Large intestine (tissue), 12 donors: ENCODE results near the gene CALB2. TPM values are rescaled to one million over a fixed set of nuclear protein-coding genes. Genes with fewer than 3 reads are reported as not detected.
A peak's percentile ranks its signal among the peaks of the same experiment; 100 is the strongest.
"Not testable (repeated sequence)": the region's sequence is repeated elsewhere in the genome, so short reads cannot be mapped to it uniquely, and the experiment has no call there.

ENCODE experiments used
- DNase-seq, 2 donors: peaks; one replicate each; pipeline versions ENCODE4 v3.0.0 to v3.0.0-alpha.2; 2013
- H3K27ac ChIP-seq: one replicate; pipeline ENCODE4 v1.5.1; 2013; ENCODE audit warnings: low read length
- H3K27me3 ChIP-seq: 2 replicates; pipeline ENCODE4 v1.6.1; 2013; ENCODE audit warnings: low read length; ENCODE audit not compliant: control insufficient read depth, insufficient read depth
- H3K36me3 ChIP-seq: 2 replicates; pipeline ENCODE4 v1.6.1; 2013; ENCODE audit warnings: low read length; ENCODE audit not compliant: control insufficient read depth, insufficient read depth
- H3K4me1 ChIP-seq: one replicate; pipeline ENCODE4 v1.6.1; 2013; ENCODE audit warnings: low read length; ENCODE audit not compliant: control insufficient read depth, insufficient read depth
- H3K4me3 ChIP-seq: one replicate; pipeline ENCODE4 v1.5.1; 2013; ENCODE audit warnings: low read length
- H3K9me3 ChIP-seq: one replicate; pipeline ENCODE4 v1.6.1; 2013; ENCODE audit warnings: mild to moderate bottlenecking, low read depth, low read length, moderate library complexity; ENCODE audit not compliant: control insufficient read depth
- WGBS: methylation state at CpG from one replicate; pipeline ENCODE4 v1.1.5; 2013; ENCODE audit warnings: low lambda C conversion rate; ENCODE audit not compliant: insufficient coverage; 5-methylcytosine and 5-hydroxymethylcytosine counted together
- long read RNA-seq, 11 donors: transcript quantifications; one replicate each; lab custom pipeline, GENCODE V29; 2026
- polyA plus RNA-seq: library from polyadenylated mRNA; unstranded; fragments of 120-200 nt; gene quantifications from one replicate; pipeline ENCODE4 v1.2.1, GENCODE V29; 2013

The CALB2 gene, protein sequence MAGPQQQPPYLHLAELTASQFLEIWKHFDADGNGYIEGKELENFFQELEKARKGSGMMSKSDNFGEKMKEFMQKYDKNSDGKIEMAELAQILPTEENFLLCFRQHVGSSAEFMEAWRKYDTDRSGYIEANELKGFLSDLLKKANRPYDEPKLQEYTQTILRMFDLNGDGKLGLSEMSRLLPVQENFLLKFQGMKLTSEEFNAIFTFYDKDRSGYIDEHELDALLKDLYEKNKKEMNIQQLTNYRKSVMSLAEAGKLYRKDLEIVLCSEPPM
- 1.5 TPM for polyA plus RNA-seq
- long read RNA-seq, donor 1, partial matches to known transcripts = 0 of 1 reads
- long read RNA-seq, donor 1, other reads (novel, unspliced or antisense) = 0 of 1 reads
- long read RNA-seq, donor 2, partial matches to known transcripts = 0 of 1 reads
- long read RNA-seq, donor 2, other reads (novel, unspliced or antisense) = 0 of 1 reads
- long read RNA-seq, donor 3 = 0 reads
- long read RNA-seq, donor 4 = 0 reads
- long read RNA-seq, donor 5 = 0 reads
- long read RNA-seq, donor 6 = 0 reads
- long read RNA-seq, donor 7 = 0 reads
- long read RNA-seq, donor 8 = 0 reads
- long read RNA-seq, donor 9, partial matches to known transcripts = 0 of 4 reads
- long read RNA-seq, donor 9, other reads (novel, unspliced or antisense) = 0 of 4 reads
- long read RNA-seq, donor 10 = 0 reads
- long read RNA-seq, donor 11, partial matches to known transcripts = 5 of 8 reads
- long read RNA-seq, donor 11, other reads (novel, unspliced or antisense) = 0 of 8 reads

DNA sequence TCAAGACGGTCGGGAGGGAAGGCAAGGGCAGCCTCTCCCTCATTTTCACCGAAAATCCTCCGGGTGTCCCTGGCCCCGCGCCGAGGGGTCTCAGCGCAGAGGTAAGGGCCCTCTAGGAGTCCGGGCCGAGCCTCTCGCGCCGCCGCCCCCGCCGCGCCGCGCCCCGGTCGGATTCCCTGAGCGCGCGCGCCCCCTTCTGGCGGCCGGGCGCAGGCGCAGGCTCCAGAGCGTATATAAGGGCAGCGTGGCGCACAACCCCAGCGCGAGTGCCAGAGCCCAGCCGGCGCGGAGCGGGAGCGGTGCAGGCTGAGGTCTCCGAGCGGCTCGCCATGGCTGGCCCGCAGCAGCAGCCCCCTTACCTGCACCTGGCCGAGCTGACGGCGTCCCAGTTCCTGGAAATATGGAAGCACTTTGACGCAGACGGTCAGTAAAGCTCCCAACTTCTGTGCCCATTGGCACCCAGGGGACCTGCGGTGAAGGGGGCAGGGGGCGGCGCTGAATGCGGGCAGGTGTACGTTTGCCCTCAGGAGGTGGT lies at the start of gene CALB2:
CALB2 (plus strand) TSS at position 260 of the 535 bp plus-strand sequence; CDS start at position 330, 70 bp downstream.
- Histone ChIP-seq H3K9me3 (no peaks in the 10 kb centered on the region), H3K4me3 (no peak within 1 kb of the TSS), H3K36me3 (no peaks in the 10 kb centered on the region), H3K27me3 (peaks cover 41% of the 10 kb centered on the region), H3K27ac (no peak within 1 kb of the TSS), H3K4me1 (no peaks in the 10 kb centered on the region)
- WGBS = no CpG with 5 or more reads among the region's 53 CpGs
- peak; percentile 25 to 47 for DNase-seq

DNA sequence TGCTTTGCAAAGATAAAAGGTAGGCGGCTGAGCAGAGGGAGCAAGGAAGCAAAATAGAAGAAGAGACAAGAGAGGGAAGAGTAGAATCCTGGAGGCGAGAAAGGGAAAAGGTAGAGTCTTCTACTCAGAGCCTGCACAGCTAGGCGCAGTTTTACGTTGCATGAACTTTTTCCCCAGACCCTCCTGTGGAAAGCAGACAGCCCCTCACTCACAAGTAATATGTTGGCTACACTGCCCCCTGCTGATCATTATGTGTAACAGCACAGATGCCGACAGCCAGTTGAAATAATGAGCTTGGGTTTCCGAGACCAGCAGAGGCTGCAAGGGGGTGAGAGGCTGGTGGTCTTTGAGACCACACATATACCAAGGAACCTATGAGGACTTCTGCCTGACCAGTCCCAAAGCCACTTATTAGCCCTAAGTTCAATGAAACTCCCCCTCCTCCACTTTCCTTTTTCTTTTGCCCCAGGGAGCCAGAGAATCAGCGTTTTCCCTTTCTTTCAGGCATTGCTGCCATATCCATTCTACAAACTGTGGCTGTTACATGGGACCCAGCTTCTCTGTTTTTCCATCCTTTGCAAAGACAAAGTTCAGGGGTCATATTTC lies 46.9 kb upstream of the CALB2 start:
- Histone ChIP-seq H3K9me3 (no peaks in the 10 kb centered on the region), H3K27me3 (no peaks in the 10 kb centered on the region), H3K36me3 (no peaks in the 10 kb centered on the region), H3K27ac (no peak overlapping the region), H3K4me1 (no peaks in the 10 kb centered on the region), H3K4me3 (no peak overlapping the region)
- DNase-seq = no peak
- WGBS = 53% methylated on average over 3 of the region's 7 CpGs

DNA sequence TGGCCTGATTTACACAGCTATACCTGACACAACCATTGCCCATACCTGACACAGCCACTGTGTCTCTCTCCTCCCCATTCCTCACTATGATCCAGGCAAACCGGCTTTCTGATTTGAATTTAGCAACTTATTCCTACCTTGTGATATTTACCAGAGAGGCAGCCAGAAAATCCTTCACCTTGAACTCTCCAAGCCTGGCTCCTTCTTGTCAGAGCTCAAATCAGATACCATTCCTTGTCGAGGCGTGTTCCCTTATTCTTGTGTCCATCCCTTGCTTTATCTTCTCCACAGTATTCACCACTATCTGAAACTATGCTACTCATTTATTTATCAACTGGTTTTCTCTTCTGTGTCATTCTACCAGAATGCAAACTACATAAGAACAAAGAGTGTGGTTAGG lies 44.9 kb upstream of the CALB2 start:
- H3K27ac ChIP-seq, H3K36me3 ChIP-seq, H3K27me3 ChIP-seq, H3K4me1 ChIP-seq, H3K4me3 ChIP-seq, H3K9me3 ChIP-seq, DNase-seq: not testable (repeated sequence)
- 86% methylated on average over 2 of the region's 3 CpGs for WGBS

DNA sequence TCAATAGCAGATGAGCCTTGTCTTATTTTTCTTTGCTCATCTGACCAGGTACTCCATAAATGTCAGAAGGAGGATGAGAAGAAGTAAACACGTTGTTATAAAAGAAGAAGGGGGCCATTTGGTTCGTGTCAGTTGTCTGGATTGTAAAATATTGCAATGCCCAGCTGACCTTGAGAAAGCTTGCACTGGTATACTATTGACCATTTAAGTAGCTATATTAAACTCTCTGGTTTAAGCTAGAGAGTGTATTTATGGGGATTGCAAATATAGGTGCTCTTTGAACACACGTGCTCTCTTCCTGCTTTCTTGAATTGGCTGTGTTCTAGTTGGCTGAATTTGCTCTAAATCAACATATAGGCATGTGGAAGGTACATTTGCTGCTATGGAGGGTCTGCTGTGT lies 43.3 kb upstream of the CALB2 start:
- H3K4me1 ChIP-seq = no peaks in the 10 kb centered on the region
- DNase-seq = no peak
- no peak overlapping the region for H3K27ac ChIP-seq
- no peaks in the 10 kb centered on the region for H3K36me3 ChIP-seq
- H3K4me3 ChIP-seq = no peak overlapping the region
- no CpG with 5 or more reads among the region's 3 CpGs for WGBS
- no peaks in the 10 kb centered on the region for H3K27me3 ChIP-seq
- H3K9me3 ChIP-seq = no peaks in the 10 kb centered on the region

DNA sequence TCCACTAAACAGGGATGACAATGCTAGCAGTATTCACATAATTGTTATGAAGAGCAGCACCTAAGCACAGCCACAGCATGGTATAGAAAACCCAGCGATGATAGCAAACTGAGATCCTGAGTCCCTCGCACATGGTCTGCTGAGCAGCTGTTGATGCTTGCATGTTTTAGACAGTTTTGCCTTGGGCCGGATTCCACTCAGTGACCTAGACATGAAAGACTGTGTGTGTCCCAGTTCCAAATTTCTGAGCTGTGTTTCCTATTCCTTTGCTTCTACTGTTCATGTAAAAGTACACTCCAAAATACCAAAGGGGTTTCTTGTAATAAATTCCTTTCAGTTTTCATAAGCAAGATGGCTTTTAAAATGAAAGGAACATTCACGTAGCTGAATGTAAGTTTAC lies 38.5 kb upstream of the CALB2 start:
- DNase-seq = no peak

DNA sequence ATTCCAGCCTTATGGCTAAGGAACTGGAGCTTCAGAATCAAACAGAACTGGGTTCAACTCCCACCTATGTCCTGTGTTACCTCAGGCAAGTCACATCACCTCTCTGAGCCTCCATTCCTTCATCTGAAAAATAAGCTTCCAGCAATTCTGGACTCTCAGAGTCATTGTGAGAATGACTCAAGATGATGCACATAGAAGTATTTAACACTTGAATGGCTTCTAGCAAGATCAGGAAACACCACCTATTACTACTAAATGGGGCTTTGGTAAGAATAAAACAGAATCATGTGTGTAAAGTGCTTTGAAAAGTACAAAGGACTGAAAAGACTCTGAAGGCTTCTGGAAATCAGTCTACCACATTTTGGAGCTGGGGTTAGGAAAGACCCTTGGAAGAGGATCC lies 30.8 kb upstream of the CALB2 start:
- Histone ChIP-seq H3K27me3 (no peaks in the 10 kb centered on the region), H3K4me3 (no peak overlapping the region), H3K27ac (no peak overlapping the region), H3K9me3 (no peaks in the 10 kb centered on the region), H3K36me3 (no peaks in the 10 kb centered on the region), H3K4me1 (no peaks in the 10 kb centered on the region)
- DNase-seq = no peak

More for the DNA sequence above, 38.5 kb upstream of the CALB2 start:
- Histone ChIP-seq H3K36me3 (no peaks in the 10 kb centered on the region), H3K9me3 (no peaks in the 10 kb centered on the region), H3K27ac (no peak overlapping the region), H3K4me1 (no peaks in the 10 kb centered on the region), H3K27me3 (no peaks in the 10 kb centered on the region), H3K4me3 (no peak overlapping the region)
- WGBS = 67% methylated on average over 1 of the region's 4 CpGs

DNA sequence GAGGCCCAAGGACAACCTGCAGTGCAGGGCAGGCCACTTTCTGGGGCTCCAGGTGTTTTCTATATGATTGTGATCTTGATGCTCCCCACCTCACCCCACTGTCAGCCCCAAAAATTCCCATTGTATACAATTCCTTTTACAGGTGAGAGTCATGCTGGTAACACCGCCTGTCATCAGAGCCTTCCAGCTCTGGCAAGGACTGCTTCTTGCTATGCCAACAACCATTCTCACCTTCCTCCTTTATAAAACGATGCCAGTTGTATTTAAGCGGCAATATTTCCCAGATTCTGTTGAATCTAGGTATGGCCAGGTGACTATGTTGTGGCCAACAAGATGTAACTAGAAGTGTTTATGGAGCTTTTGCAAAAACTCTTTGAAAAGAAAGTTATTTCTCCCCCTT lies 30.4 kb upstream of the CALB2 start:
- Histone ChIP-seq H3K27ac (no peak overlapping the region), H3K4me1 (no peaks in the 10 kb centered on the region), H3K4me3 (no peak overlapping the region), H3K9me3 (no peaks in the 10 kb centered on the region), H3K27me3 (no peaks in the 10 kb centered on the region), H3K36me3 (no peaks in the 10 kb centered on the region)
- 100% methylated on average over 1 of the region's 3 CpGs for WGBS
- no peak for DNase-seq

DNA sequence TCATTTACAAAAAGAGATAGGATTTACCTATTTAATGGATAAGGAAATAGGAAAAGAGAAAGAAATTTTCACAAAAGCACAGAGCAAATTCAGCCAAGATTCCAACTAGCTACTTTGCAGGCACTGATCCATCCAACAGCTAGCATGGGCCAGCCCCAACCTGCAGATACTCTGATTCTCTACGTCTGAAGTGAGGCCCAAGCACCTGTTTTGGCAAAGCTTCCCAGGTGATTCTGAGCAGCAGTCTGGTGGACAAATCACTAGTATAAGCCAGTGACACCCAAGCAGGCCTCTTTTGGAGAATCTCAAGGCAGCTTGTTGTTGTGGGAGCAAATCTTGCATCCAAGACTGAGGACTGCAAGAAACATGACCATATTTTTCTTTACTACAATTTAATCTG lies 20.9 kb upstream of the CALB2 start:
- DNase-seq = no peak
- Histone ChIP-seq H3K27ac (no peak overlapping the region), H3K27me3 (peaks cover 3% of the 10 kb centered on the region), H3K36me3 (no peaks in the 10 kb centered on the region), H3K4me3 (no peak overlapping the region), H3K4me1 (no peaks in the 10 kb centered on the region), H3K9me3 (no peaks in the 10 kb centered on the region)
- no CpG with 5 or more reads among the region's 1 CpG for WGBS

DNA sequence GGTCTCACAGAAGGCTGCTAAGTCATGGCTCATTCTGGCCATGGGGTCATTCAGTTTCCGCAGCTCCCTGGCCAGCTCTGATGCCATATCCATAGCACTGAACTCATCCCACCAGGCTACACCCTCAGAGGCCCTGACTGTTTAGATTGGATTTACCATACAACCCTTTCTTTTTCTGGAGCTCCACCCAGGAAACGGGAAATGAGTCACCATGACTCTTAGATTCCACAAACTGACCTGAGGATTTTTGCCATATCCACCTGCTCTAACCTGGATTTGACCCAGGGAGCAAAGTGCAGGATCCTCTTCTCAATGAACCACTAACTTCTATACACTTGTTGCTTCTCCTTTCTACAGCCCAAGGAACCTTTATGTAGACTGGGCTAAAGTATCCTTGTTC lies 20.3 kb upstream of the CALB2 start:
- no peak overlapping the region for H3K4me3 ChIP-seq
- no CpG with 5 or more reads among the region's 2 CpGs for WGBS
- H3K36me3 ChIP-seq = no peaks in the 10 kb centered on the region
- H3K4me1 ChIP-seq = no peaks in the 10 kb centered on the region
- no peak overlapping the region for H3K27ac ChIP-seq
- no peak for DNase-seq
- H3K9me3 ChIP-seq = no peaks in the 10 kb centered on the region
- peaks cover 3% of the 10 kb centered on the region for H3K27me3 ChIP-seq

DNA sequence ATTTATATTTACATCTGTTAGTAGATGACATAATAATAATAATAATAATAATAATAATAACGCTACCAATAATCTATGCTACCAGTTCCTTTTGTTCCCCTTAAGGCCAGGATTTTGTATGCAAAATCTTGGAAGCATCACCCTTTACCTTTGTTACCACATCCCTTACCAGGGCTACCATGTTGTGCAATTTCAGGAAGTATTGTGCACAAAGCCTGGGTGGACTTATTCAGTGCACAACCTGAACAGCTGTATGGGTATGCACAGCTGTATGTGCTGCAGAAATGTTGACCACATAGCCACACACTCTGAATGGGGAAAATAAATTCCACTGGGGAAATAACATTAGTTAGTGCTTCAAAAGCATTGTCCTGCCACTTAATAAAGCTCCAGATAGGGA lies 19.9 kb upstream of the CALB2 start:
- no peak for DNase-seq
- Histone ChIP-seq H3K4me3 (no peak overlapping the region), H3K27me3 (peaks cover 3% of the 10 kb centered on the region), H3K9me3 (no peaks in the 10 kb centered on the region), H3K4me1 (no peaks in the 10 kb centered on the region), H3K36me3 (no peaks in the 10 kb centered on the region), H3K27ac (no peak overlapping the region)
- no CpG with 5 or more reads among the region's 1 CpG for WGBS
